ENCODE data around the gene NFYC. TPM values are rescaled to one million over a fixed set of nuclear protein-coding genes. Genes with fewer than 3 reads are reported as not detected.
A peak's percentile ranks its signal among the peaks of the same experiment; 100 is the strongest.

Gene NFYC
- total RNA-seq, 1 experiment from 2014 or later: 46.5 TPM

GRCh38 chr1:40691538-40692428 lies at the start of gene NFYC (continued):
- TF ChIP-seq FOXJ3 (CRISPR knock-in tag; IDR thresholded peaks at IDR 0.05; ENCODE audit: borderline replicate concordance): no peak
- no peak for TF ChIP-seq TP53 (CRISPR knock-in tag; IDR thresholded peaks at IDR 0.05)
- TF ChIP-seq ZNF138 (CRISPR knock-in tag; conservative IDR thresholded peaks at IDR 0.05): no peak
- no peak for TF ChIP-seq RORB (CRISPR knock-in tag; IDR thresholded peaks at IDR 0.05)
- peak; percentile 79 for TF ChIP-seq ETV6 (CRISPR knock-in tag; IDR thresholded peaks at IDR 0.05)
- no peak for TF ChIP-seq MXD4 (CRISPR knock-in tag; IDR thresholded peaks at IDR 0.05; ENCODE audit: borderline replicate concordance)
- TF ChIP-seq CTCF (IDR thresholded peaks at IDR 0.05): no peak
- TF ChIP-seq OVOL2 (CRISPR knock-in tag; IDR thresholded peaks at IDR 0.05; ENCODE audit: borderline replicate concordance): no peak; the same call in 1 of the 2 replicates
- TF ChIP-seq USF2 (CRISPR knock-in tag; IDR thresholded peaks at IDR 0.05): no peak; the same call in 1 of the 2 replicates
- peak; percentile 70; the same call in 1 of the 2 replicates for TF ChIP-seq AR (CRISPR knock-in tag; IDR thresholded peaks at IDR 0.05)
- peak; percentile 83 for TF ChIP-seq NFYB (CRISPR knock-in tag; conservative IDR thresholded peaks at IDR 0.05; ENCODE audit: low read depth)
- TF ChIP-seq ZNF232 (CRISPR knock-in tag; IDR thresholded peaks at IDR 0.05): peak; percentile 89; the same call in 1 of the 2 replicates
- no peak for TF ChIP-seq ZSCAN18 (CRISPR knock-in tag; IDR thresholded peaks at IDR 0.05)
- TF ChIP-seq ZNF416 (CRISPR knock-in tag; IDR thresholded peaks at IDR 0.05): peak; percentile 84; the same call in 1 of the 2 replicates
- peak; percentile 92 for TF ChIP-seq MAX (CRISPR knock-in tag; IDR thresholded peaks at IDR 0.05)
- no peak for TF ChIP-seq CBFB (CRISPR knock-in tag; IDR thresholded peaks at IDR 0.05; ENCODE audit: low read depth)
- 0 out of 2 replicates have a peak, but pooled peaks have one; percentile 68 for TF ChIP-seq IRF2 (CRISPR knock-in tag; IDR thresholded peaks at IDR 0.05; ENCODE audit: borderline replicate concordance, low read depth)
- no peak for TF ChIP-seq E2F1 (CRISPR knock-in tag; IDR thresholded peaks at IDR 0.05)
- TF ChIP-seq KAT7 (CRISPR knock-in tag; IDR thresholded peaks at IDR 0.05; ENCODE audit: borderline replicate concordance): peak; percentile 98; the same call in 1 of the 2 replicates
- no peak for TF ChIP-seq MLX (CRISPR knock-in tag; IDR thresholded peaks at IDR 0.05)
- TF ChIP-seq ZNF263 (CRISPR knock-in tag; IDR thresholded peaks at IDR 0.05; ENCODE audit: low read depth): no peak
- no peak for TF ChIP-seq ZNF425 (CRISPR knock-in tag; conservative IDR thresholded peaks at IDR 0.05)
- TF ChIP-seq SMAD4 (CRISPR knock-in tag; IDR thresholded peaks at IDR 0.05): 0 out of 2 replicates have a peak, but pooled peaks have one; percentile 59
- TF ChIP-seq ZNF281 (CRISPR knock-in tag; IDR thresholded peaks at IDR 0.05): peak; percentile 92
